Retinal pigment epithelial cell (primary cell): ENCODE measurements around the gene IGFBP2.
A peak's percentile ranks its signal among the peaks of the same experiment; 100 is the strongest.
"Not testable (repeated sequence)": the region's sequence is repeated elsewhere in the genome, so short reads cannot be mapped to it uniquely, and the experiment has no call there.

Experiments
- DNase-seq: peaks from one replicate; pipeline ENCODE4 v3.0.0-alpha.2; 2010; ENCODE audit warnings: low read depth
- H3K4me3 ChIP-seq: 2 replicates; pipeline ENCODE4 v1.5.1; 2011; ENCODE audit warnings: mild to moderate bottlenecking, low read length, control low read depth, moderate library complexity
- CTCF ChIP-seq: conservative IDR thresholded peaks from 2 replicates; pipeline ENCODE4 v1.5.1; 2011; ENCODE audit warnings: low read depth, low read length, control low read depth, inconsistent platforms

The IGFBP2 gene

GRCh38 chr2:216590780-216591179 lies 42.4 kb upstream of the IGFBP2 start:
- no peak for TF ChIP-seq CTCF
- DNase-seq, result no peak
- H3K4me3 ChIP-seq, result no peak overlapping the region

GRCh38 chr2:216591480-216591879 lies 41.7 kb upstream of the IGFBP2 start:
- TF ChIP-seq CTCF, result no peak
- no peak overlapping the region for H3K4me3 ChIP-seq
- no peak for DNase-seq

- DNase-seq, result no peak
- H3K4me3 ChIP-seq, result no peak overlapping the region
- TF ChIP-seq CTCF, result no peak
Observed at GRCh38 chr2:216594081-216594480, 39.1 kb upstream of the IGFBP2 start.

- no peak for DNase-seq
- TF ChIP-seq CTCF, result no peak
- H3K4me3 ChIP-seq, result no peak overlapping the region
Observed at GRCh38 chr2:216596236-216596979, 36.8 kb upstream of the IGFBP2 start.

- DNase-seq, result peak; percentile 59
- TF ChIP-seq CTCF, result no peak
- no peak overlapping the region for H3K4me3 ChIP-seq
Observed at GRCh38 chr2:216596980-216597509, 36.2 kb upstream of the IGFBP2 start.

GRCh38 chr2:216597825-216598224 lies 35.4 kb upstream of the IGFBP2 start:
- DNase-seq, result not testable (repeated sequence)

GRCh38 chr2:216601632-216602409 lies 31.4 kb upstream of the IGFBP2 start:
- TF ChIP-seq CTCF, result no peak
- DNase-seq, result no peak
- H3K4me3 ChIP-seq, result no peak overlapping the region

More at GRCh38 chr2:216597825-216598224, 35.4 kb upstream of the IGFBP2 start:
- H3K4me3 ChIP-seq, result not testable (repeated sequence)
